Measurements from ENCODE around the gene DAPP1.

Gene DAPP1

DNA sequence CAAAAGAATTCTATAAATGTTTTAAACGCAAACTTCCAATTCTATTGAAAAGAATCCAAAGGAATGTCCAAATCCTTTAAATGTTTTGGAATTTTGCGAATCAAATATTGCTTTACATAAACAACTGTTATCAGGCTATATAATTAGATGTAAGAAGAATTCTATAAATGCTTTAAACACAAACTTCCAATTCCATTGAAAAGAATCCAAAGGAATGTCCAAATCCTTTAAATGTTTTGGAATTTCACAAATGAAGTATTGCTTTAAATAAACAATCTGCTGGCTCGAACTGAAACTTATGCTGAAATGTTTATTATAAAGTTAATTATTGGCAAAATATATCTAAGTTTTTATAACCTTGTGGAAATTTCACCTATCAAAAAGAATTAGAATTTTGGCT, 16.1 kb downstream of the DAPP1 start:
- DNase-seq, result no peak
- in situ Hi-C loops (cut with HindIII; ENCODE audit: low pct_ligation_motif_present, low sequenced_read_pairs), result no loop called here
- H3K27me3 ChIP-seq (replicated peaks), result no peaks in the 10 kb centered on the region
- no peak overlapping the region for H3K27ac ChIP-seq
- no peaks in the 10 kb centered on the region for H3K36me3 ChIP-seq (replicated peaks)
- TF ChIP-seq, protein P1, sequence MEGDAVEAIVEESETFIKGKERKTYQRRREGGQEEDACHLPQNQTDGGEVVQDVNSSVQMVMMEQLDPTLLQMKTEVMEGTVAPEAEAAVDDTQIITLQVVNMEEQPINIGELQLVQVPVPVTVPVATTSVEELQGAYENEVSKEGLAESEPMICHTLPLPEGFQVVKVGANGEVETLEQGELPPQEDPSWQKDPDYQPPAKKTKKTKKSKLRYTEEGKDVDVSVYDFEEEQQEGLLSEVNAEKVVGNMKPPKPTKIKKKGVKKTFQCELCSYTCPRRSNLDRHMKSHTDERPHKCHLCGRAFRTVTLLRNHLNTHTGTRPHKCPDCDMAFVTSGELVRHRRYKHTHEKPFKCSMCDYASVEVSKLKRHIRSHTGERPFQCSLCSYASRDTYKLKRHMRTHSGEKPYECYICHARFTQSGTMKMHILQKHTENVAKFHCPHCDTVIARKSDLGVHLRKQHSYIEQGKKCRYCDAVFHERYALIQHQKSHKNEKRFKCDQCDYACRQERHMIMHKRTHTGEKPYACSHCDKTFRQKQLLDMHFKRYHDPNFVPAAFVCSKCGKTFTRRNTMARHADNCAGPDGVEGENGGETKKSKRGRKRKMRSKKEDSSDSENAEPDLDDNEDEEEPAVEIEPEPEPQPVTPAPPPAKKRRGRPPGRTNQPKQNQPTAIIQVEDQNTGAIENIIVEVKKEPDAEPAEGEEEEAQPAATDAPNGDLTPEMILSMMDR (IDR thresholded peaks at IDR 0.05; ENCODE audit: low read depth, low read length, missing control alignments), result no peak
- H3K4me3 ChIP-seq (ENCODE audit: low read depth, low read length), result no peak overlapping the region

GRCh38 chr4:99833756-99834155, 17.1 kb downstream of the DAPP1 start:
- Histone ChIP-seq H3K27me3 (replicated peaks) (no peaks in the 10 kb centered on the region), H3K27ac (no peak overlapping the region), H3K36me3 (replicated peaks) (no peaks in the 10 kb centered on the region), H3K4me3 (ENCODE audit: low read depth, low read length) (no peak overlapping the region)
- in situ Hi-C loops (cut with HindIII; ENCODE audit: low pct_ligation_motif_present, low sequenced_read_pairs), result no loop called here
- DNase-seq, result no peak
- TF ChIP-seq, protein P1 (IDR thresholded peaks at IDR 0.05; ENCODE audit: low read depth, low read length, missing control alignments), result no peak

- no peak overlapping the region for H3K4me3 ChIP-seq (ENCODE audit: low read depth, low read length)
- no peaks in the 10 kb centered on the region for H3K27me3 ChIP-seq (replicated peaks)
- no peak for DNase-seq
- in situ Hi-C loops (cut with HindIII; ENCODE audit: low pct_ligation_motif_present, low sequenced_read_pairs), result no loop called here
- H3K36me3 ChIP-seq (replicated peaks), result no peaks in the 10 kb centered on the region
- H3K27ac ChIP-seq, result no peak overlapping the region
- TF ChIP-seq, protein P1 (IDR thresholded peaks at IDR 0.05; ENCODE audit: low read depth, low read length, missing control alignments), result no peak
Measured at GRCh38 chr4:99834569-99834968, 17.9 kb downstream of the DAPP1 start.

DNA sequence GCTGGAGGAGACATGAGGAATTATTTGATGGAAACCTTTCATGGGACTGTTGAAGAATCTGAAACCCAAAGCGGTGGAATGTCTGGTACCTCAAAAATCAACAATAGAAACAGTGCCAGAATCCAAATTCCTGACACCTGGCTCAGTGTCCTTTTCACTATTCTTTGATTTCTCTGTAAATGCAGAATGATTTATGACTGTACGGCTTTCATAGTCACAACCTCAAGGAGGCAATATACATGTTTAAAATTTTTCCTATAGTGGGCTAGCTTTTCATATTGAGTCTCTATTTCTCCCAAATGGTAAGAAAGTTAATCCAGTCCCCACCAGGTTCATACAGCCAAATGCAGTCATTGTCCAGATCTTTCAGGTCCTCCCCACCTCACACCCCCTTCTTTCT, 19.3 kb downstream of the DAPP1 start:
- in situ Hi-C loops (cut with HindIII; ENCODE audit: low pct_ligation_motif_present, low sequenced_read_pairs), result no loop called here
- Histone ChIP-seq H3K36me3 (replicated peaks) (no peaks in the 10 kb centered on the region), H3K4me3 (ENCODE audit: low read depth, low read length) (no peak overlapping the region), H3K27ac (no peak overlapping the region), H3K27me3 (replicated peaks) (no peaks in the 10 kb centered on the region)
- TF ChIP-seq, protein P1 (IDR thresholded peaks at IDR 0.05; ENCODE audit: low read depth, low read length, missing control alignments), result no peak
- DNase-seq, result no peak

GRCh38 chr4:99838927-99839326, 22.3 kb downstream of the DAPP1 start:
- TF ChIP-seq, protein P1 (IDR thresholded peaks at IDR 0.05; ENCODE audit: low read depth, low read length, missing control alignments), result no peak
- in situ Hi-C loops (cut with HindIII; ENCODE audit: low pct_ligation_motif_present, low sequenced_read_pairs), result no loop called here
- Histone ChIP-seq H3K4me3 (ENCODE audit: low read depth, low read length) (no peak overlapping the region), H3K27me3 (replicated peaks) (no peaks in the 10 kb centered on the region), H3K36me3 (replicated peaks) (no peaks in the 10 kb centered on the region), H3K27ac (no peak overlapping the region)
- no peak for DNase-seq

DNA sequence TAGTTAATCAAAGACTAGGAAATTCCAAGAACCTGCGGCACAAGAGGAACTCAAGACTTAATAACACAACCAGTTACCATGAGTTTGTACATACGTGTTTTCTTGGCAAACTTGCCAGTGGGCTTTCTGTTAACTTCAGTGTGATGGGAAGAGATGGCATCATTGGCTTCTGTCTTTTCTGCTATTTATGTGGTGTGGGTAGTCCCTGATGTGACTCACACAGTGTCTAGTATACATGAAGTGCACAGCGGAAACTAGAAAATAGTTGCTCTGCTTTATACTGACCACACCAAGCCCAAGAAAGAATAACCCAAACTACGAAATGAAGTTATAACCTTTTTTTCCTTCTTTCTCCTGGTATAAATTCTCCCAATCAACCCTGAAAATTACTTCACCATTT, 24.5 kb downstream of the DAPP1 start:
- Histone ChIP-seq H3K4me3 (ENCODE audit: low read depth, low read length) (no peak overlapping the region), H3K27me3 (replicated peaks) (no peaks in the 10 kb centered on the region), H3K36me3 (replicated peaks) (no peaks in the 10 kb centered on the region), H3K27ac (no peak overlapping the region)
- TF ChIP-seq, protein P1 (IDR thresholded peaks at IDR 0.05; ENCODE audit: low read depth, low read length, missing control alignments), result no peak
- in situ Hi-C loops (cut with HindIII; ENCODE audit: low pct_ligation_motif_present, low sequenced_read_pairs), result no loop called here
- no peak for DNase-seq
